Panc1 (cell line): ENCODE results near the gene CMTM8. TPM values are rescaled to one million over a fixed set of nuclear protein-coding genes. Genes with fewer than 3 reads are reported as not detected.

Experiments used
- ATAC-seq: fragments of 200-7000 bp; cut with Tn5 transposase; 2 replicates; pipeline ENCODE4 v1.9.1; 2020; ENCODE audit warnings: mild to moderate bottlenecking, moderate library complexity
- BruUV-seq: library from RNA; stranded (reverse); fragments of 400-500 nt; replicated peaks from 2 replicates; lab custom pipeline; 2021; lab: Mats Ljungman, UMichigan
- CTCF ChIA-PET: fragments of 300-600 bp; sonication (Branson Sonifier 250); formaldehyde crosslinking; loops from one replicate; lab custom pipeline; 2022; ENCODE audit warnings: antibody characterized with exemption; lab: Charles Lee
- POLR2A ChIA-PET: fragments of 300-600 bp; sonication (Branson Sonifier 250); formaldehyde crosslinking; loops from one replicate; lab custom pipeline; 2022; ENCODE audit warnings: antibody characterized with exemption; lab: Charles Lee
- DNase-seq: peaks from one replicate; pipeline ENCODE4 v3.0.0-alpha.2; 2010; ENCODE audit warnings: low read depth, low spot score
- H3K27ac ChIP-seq: 2 replicates; pipeline ENCODE4 v1.5.1; 2011; ENCODE audit warnings: mild to moderate bottlenecking, low read length, inconsistent platforms
- H3K27me3 ChIP-seq: fragments of 200-500 bp; sonication (Bioruptor generic); 2 replicates; pipeline ENCODE4 v1.6.0; 2014; ENCODE audit warnings: low read length, inconsistent platforms; ENCODE audit not compliant: control insufficient read depth, insufficient read depth
- H3K36me3 ChIP-seq: fragments of 200-500 bp; sonication (Bioruptor generic); 2 replicates; pipeline ENCODE4 v1.5.1; 2014; ENCODE audit warnings: inconsistent platforms, mild to moderate bottlenecking, low read length, moderate library complexity; ENCODE audit not compliant: control insufficient read depth, insufficient read depth
- H3K4me1 ChIP-seq: 2 replicates; pipeline ENCODE4 v1.5.1; 2011; ENCODE audit warnings: inconsistent platforms, mild to moderate bottlenecking, low read length, moderate library complexity; ENCODE audit not compliant: control insufficient read depth, insufficient read depth
- H3K4me3 ChIP-seq, 2 experiments: 2 replicates each; pipeline ENCODE4 v1.5.1; 2011 to 2012; ENCODE audit warnings: low read depth in 2 of 2, low read length in 2 of 2, mild to moderate bottlenecking in 2 of 2, inconsistent platforms in 1 of 2, moderate library complexity in 1 of 2
- H3K9me3 ChIP-seq: fragments of 200-500 bp; sonication (Bioruptor generic); 2 replicates; pipeline ENCODE4 v1.5.1; 2014; ENCODE audit warnings: low read depth, mild to moderate bottlenecking, inconsistent platforms, low read length, moderate library complexity; ENCODE audit not compliant: control insufficient read depth, insufficient read depth
- CTCF ChIP-seq: fragments of 450-650 bp; IDR thresholded peaks from 2 replicates; pipeline ENCODE4 v1.5.1; 2017; ENCODE audit warnings: mild to moderate bottlenecking
- POLR2AphosphoS5 ChIP-seq: IDR thresholded peaks from 2 replicates; pipeline ENCODE4 v1.6.1; 2012; ENCODE audit warnings: mild to moderate bottlenecking, low read depth, low read length, moderate library complexity
- REST ChIP-seq, 2 experiments: IDR thresholded peaks; 2 replicates each; pipeline ENCODE4 v1.6.1; 2011 to 2012; ENCODE audit warnings: low read depth in 2 of 2, control low read depth in 1 of 2, low read length in 1 of 2, mild to moderate bottlenecking in 1 of 2, moderate library complexity in 1 of 2; ENCODE audit not compliant: insufficient read depth in 1 of 2
- SIN3A ChIP-seq: IDR thresholded peaks from 2 replicates; pipeline ENCODE4 v1.6.1; 2012; ENCODE audit warnings: low read depth, mild to moderate bottlenecking, low read length, moderate library complexity, borderline replicate concordance; ENCODE audit not compliant: insufficient read depth
- TCF7L2 ChIP-seq: IDR thresholded peaks from 2 replicates; pipeline ENCODE4 v1.6.1; 2011; ENCODE audit warnings: mild to moderate bottlenecking, low read depth, low read length, inconsistent platforms
- in situ Hi-C: cut with HindIII; loops from 2 replicates; pipeline ENCODE4 v1.10.0; 2016; ENCODE audit warnings: low sequenced_read_pairs, low pct_unique_long_range_greater_than_20kb
- intact Hi-C: fragments of 100-400 bp; cut with micrococcal nuclease; formaldehyde crosslinking; loops from one replicate; pipeline ENCODE4 v1.10.0; 2022; ENCODE audit not compliant: unreplicated experiment
- total RNA-seq: library from RNA; stranded (reverse); gene quantifications from one replicate; pipeline ENCODE4 v1.2.1, GENCODE V29; 2021; ENCODE audit not compliant: unreplicated experiment

Gene CMTM8
- total RNA-seq, 1 experiment from 2014 or later, result 9.8 TPM

GRCh38 chr3:32297366-32297765 lies 58.9 kb downstream of the CMTM8 start:
- no TSS peak for BruUV-seq
- H3K27ac ChIP-seq, result no peak overlapping the region
- no peak for TF ChIP-seq POLR2AphosphoS5
- no peak for TF ChIP-seq TCF7L2
- TF ChIP-seq REST (IDR thresholded peaks at IDR 0.05; ENCODE audit: insufficient read depth in 1 of 2, low read depth in 2 of 2, low read length in 1 of 2), result no peak
- TF ChIP-seq CTCF, result no peak
- TF ChIP-seq SIN3A, result no peak
- intact Hi-C loops (loop anchor here (5.0 kb wide), 1 partner anchor 45 kb away; no protein-coding TSS in a partner anchor), in situ Hi-C loops (no loop called here)
- H3K27me3 ChIP-seq, result no peaks in the 10 kb centered on the region
- H3K9me3 ChIP-seq, result no peaks in the 10 kb centered on the region
- CTCF ChIA-PET, result no interaction called here
- H3K4me3 ChIP-seq, result no peak overlapping the region
- POLR2A ChIA-PET, result interaction anchor here (0.6 kb wide), 1 partner anchor 761 kb away, joined by 12 read pairs; no protein-coding TSS in a partner anchor
- no peaks in the 10 kb centered on the region for H3K4me1 ChIP-seq
- H3K36me3 ChIP-seq, result no peaks in the 10 kb centered on the region
- ATAC-seq (no peak), DNase-seq (no peak)

- ChIA-PET CTCF (interaction anchor here (0.7 kb wide), 1 partner anchor 96 kb away, joined by 4 read pairs; no protein-coding TSS in a partner anchor), POLR2A (no interaction called here)
- no peaks in the 10 kb centered on the region for H3K27me3 ChIP-seq
- H3K27ac ChIP-seq, result no peak overlapping the region
- ATAC-seq (no peak), DNase-seq (no peak)
- TF ChIP-seq POLR2AphosphoS5 (no peak), REST (IDR thresholded peaks at IDR 0.05; ENCODE audit: insufficient read depth in 1 of 2, low read depth in 2 of 2, low read length in 1 of 2) (no peak), SIN3A (no peak), CTCF (no peak), TCF7L2 (no peak)
- H3K4me3 ChIP-seq, result no peak overlapping the region
- no peaks in the 10 kb centered on the region for H3K36me3 ChIP-seq
- in situ Hi-C loops, result no loop called here
- no TSS peak for BruUV-seq
- no peaks in the 10 kb centered on the region for H3K4me1 ChIP-seq
- no peaks in the 10 kb centered on the region for H3K9me3 ChIP-seq
- intact Hi-C loops, result no loop called here
Observed at GRCh38 chr3:32301426-32301825, 62.9 kb downstream of the CMTM8 start.
